Erythroblast (primary cell): Measurements from ENCODE around the gene RNF44.

ENCODE experiments used
- GATA1 ChIP-seq: IDR thresholded peaks from 2 replicates; pipeline ENCODE4 v1.6.1; 2011; ENCODE audit warnings: low read depth, mild to moderate bottlenecking, control low read depth, low read length, moderate library complexity
- POLR2A ChIP-seq: IDR thresholded peaks from 2 replicates; pipeline ENCODE4 v1.6.1; 2011; ENCODE audit warnings: mild to moderate bottlenecking, low read length

- no peak for TF ChIP-seq POLR2A
- no peak for TF ChIP-seq GATA1
Measured at GRCh38 chr5:176500511-176500910, 36.7 kb downstream of the RNF44 start.
